ENCODE measurements around the gene PADI2. TPM values are rescaled to one million over a fixed set of nuclear protein-coding genes. Genes with fewer than 3 reads are reported as not detected.

The PADI2 gene
- total and polyA plus RNA-seq, 4 donors, result 0.25 to 2.4 (median 0.96) TPM

- Histone ChIP-seq H3K4me3 (ENCODE audit: low read depth in 1 of 3, low read length in 3 of 3) (no peak overlapping the region), H3K36me3 (ENCODE audit: control insufficient read depth in 4 of 4, insufficient read depth in 3 of 4, low read depth in 1 of 4, low read length in 3 of 4) (peaks cover 14 to 33% (median 22%) of the 10 kb centered on the region in 4 donors)
- no peak for DNase-seq (ENCODE audit: low spot score)
These were observed 73.5 kb downstream of the PADI2 start for GRCh38 chr1:17045634-17046333.

More at GRCh38 chr1:17045634-17046333, 73.5 kb downstream of the PADI2 start:
- H3K27ac ChIP-seq (ENCODE audit: low read depth in 1 of 2, low read length in 2 of 2), result peak overlapping the region in 1 of 2 donors; percentile 46
- no peaks in the 10 kb centered on the region for H3K9me3 ChIP-seq (ENCODE audit: control insufficient read depth in 4 of 4, low read length in 3 of 4)
- H3K4me1 ChIP-seq (ENCODE audit: control insufficient read depth in 4 of 4, insufficient read depth in 4 of 4, low read length in 3 of 4), result peaks cover 3 to 22% (median 19%) of the 10 kb centered on the region in 4 donors
- TF ChIP-seq CTCF (IDR thresholded peaks at IDR 0.05; ENCODE audit: low read depth, low read length, missing input control) (peak; percentile 71), YY1 (IDR thresholded peaks at IDR 0.05) (peak; percentile 40), FOXA1 (IDR thresholded peaks at IDR 0.05) (no peak), REST (IDR thresholded peaks at IDR 0.05) (no peak), ZBTB33 (IDR thresholded peaks at IDR 0.05) (no peak), TAF1 (conservative IDR thresholded peaks at IDR 0.05) (no peak), JUND (IDR thresholded peaks at IDR 0.05) (no peak), GABPA (IDR thresholded peaks at IDR 0.05 in 1 of 2, conservative IDR thresholded peaks at IDR 0.05 in 1 of 2) (no peak), HNF4G (IDR thresholded peaks at IDR 0.05) (no peak), RXRA (IDR thresholded peaks at IDR 0.05) (no peak), FOXA2 (IDR thresholded peaks at IDR 0.05) (no peak), EGR1 (IDR thresholded peaks at IDR 0.05; ENCODE audit: low read depth in 2 of 2) (no peak), HNF4A (conservative IDR thresholded peaks at IDR 0.05) (peak; percentile 44 to 70), MAX (IDR thresholded peaks at IDR 0.05) (no peak), NR2F2 (IDR thresholded peaks at IDR 0.05) (no peak), RAD21 (IDR thresholded peaks at IDR 0.05) (peak; percentile 86), SP1 (IDR thresholded peaks at IDR 0.05) (no peak)
- TF ChIP-seq, protein P1, sequence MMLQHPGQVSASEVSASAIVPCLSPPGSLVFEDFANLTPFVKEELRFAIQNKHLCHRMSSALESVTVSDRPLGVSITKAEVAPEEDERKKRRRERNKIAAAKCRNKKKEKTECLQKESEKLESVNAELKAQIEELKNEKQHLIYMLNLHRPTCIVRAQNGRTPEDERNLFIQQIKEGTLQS (IDR thresholded peaks at IDR 0.05), result no peak
- WGBS, result 44% methylated on average over 9 of the region's 9 CpGs
- H3K27me3 ChIP-seq (ENCODE audit: control insufficient read depth in 4 of 4, insufficient read depth in 4 of 4, low read length in 3 of 4), result no peaks in the 10 kb centered on the region
- no peak overlapping the region for H3K9ac ChIP-seq (ENCODE audit: low read depth in 1 of 2, low read length in 2 of 2)

All from liver (tissue), 9 donors.